ENCODE measurements around the gene SEC24B. TPM values are rescaled to one million over a fixed set of nuclear protein-coding genes. Genes with fewer than 3 reads are reported as not detected.

Gene SEC24B
- total RNA-seq: 29.9 and 30.3 TPM in 2 replicates

- intact Hi-C loops (cut with micrococcal nuclease): loop anchor here (1.0 to 10.0 kb wide), 13 partner anchors 23 to 1501 kb away; partner anchors contain the start of genes CASP6, CYP2U1, GAR1 and HADH
Observed at GRCh38 chr4:109433205-109434006, at the start of gene SEC24B. Gene SEC24B, plus strand, starts transcription at chr4:109433815. Its CDS starts 55 bp downstream, at chr4:109433870.

GRCh38 chr4:109383823-109384222 is 49.8 kb upstream of the SEC24B start:
- intact Hi-C loops (cut with micrococcal nuclease): no loop called here

GRCh38 chr4:109385260-109385659 is 48.4 kb upstream of the SEC24B start:
- intact Hi-C loops (cut with micrococcal nuclease): loop anchor here (5.0 kb wide), 1 partner anchor 78 kb away; no protein-coding TSS in a partner anchor

DNA sequence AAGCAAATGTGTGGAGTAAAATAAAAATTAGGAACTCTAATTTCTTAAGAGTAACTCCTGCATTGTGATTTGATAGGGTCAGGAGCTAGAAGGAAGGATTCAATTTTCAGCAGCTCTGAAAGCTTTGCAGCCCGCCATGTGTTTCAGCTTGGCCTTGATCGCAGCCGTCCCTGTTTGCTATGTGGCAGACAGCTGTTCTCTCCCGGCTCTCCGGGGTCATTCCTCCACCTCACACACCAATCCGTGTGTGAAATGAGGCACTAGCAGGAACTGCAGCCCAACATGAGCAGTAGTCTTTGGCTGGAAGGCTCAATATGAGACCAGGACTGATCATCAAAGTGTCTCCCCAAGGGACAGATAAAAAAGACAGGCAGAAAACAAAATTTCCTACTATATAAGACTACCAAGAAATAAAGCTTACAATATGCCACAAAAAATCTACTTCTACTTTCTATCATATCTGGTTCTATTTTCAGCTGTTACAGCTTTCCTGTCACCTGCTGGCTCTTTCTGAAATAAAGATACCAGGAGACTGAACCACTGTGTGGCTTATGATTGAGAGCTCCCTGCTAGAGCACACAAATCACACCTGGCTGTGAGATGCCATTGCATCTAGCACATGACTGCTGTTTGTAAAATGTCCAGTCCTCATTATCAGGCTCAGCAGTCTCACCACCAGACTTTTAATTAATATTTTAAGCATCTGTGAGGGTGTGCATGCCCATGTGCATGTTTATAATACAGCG is 44.1 kb upstream of the SEC24B start:
- intact Hi-C loops (cut with micrococcal nuclease): loop anchor here (5.0 kb wide), 1 partner anchor 82 kb away; no protein-coding TSS in a partner anchor

GRCh38 chr4:109390115-109390768 is 43.4 kb upstream of the SEC24B start:
- intact Hi-C loops (cut with micrococcal nuclease): no loop called here

DNA sequence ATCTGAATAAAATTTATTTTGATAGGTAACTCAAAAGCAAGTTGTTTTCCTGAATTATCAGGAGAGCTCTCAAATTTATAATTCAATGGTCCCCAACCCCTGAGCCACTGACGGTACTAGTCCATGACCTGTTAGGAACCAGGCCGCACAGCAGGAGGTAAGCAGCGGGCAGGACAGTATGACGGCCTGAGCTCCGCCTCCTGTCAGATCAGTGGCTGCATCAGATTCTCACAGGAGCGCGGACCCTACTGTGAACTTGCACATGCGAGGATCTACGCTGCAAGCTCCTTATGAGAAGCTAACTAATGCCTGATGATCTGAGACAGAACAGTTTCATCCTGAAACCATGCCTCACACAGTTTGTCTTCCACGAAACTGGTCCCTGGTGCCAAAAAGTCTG is 37.9 kb upstream of the SEC24B start:
- intact Hi-C loops (cut with micrococcal nuclease): no loop called here

DNA sequence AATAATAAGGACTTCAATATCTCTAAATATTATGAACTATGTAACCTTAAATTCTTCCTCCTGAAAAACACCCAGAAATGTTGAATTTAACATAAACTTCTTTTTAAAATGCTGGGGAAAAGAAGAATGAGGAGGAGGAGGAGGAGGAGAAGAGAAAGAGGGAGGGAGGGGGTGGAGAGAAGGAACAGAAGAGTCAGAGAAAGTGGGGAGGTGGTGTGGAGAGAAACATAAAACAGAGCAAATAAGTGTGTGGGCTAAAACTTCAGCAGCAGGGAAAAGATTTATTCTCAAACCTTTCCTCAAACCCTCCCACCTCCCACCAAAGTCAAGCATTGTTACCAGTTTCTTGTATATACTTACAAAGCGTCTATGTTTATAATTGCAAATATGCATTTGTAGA is 34.7 kb upstream of the SEC24B start:
- intact Hi-C loops (cut with micrococcal nuclease): no loop called here

DNA sequence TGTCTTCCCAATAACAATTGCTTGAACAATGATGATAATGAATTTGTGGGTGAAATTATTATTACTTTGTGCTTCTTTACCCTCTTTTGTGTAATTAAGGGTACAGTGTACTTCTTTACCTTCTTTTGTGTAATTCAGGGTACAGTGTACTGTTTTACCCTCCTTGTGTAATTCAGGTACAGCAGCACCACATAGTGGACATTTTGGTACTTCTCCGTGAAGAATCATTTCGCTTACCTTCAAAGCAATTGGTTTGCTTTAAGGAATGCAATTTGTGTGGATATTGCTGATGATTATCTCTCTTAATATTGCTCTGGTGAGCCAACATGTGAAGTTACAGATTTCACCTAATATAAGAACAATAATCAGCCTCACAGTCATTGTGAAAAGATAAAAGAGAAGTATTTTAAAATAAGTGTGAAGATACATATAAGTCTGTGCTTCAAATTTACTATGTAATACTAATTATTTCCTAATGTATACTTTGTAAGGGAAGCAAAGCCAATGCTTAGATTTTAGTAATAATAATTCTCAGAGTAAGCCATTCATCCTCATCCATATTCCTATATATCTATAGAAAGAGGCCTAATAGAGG is 27.2 kb upstream of the SEC24B start:
- intact Hi-C loops (cut with micrococcal nuclease): loop anchor here (1.0 to 10.0 kb wide), 6 partner anchors 108 to 1388 kb away; no protein-coding TSS in a partner anchor

GRCh38 chr4:109407027-109407737 is 26.4 kb upstream of the SEC24B start:
- intact Hi-C loops (cut with micrococcal nuclease): loop anchor here (2.0 to 10.0 kb wide), 2 partner anchors 108 to 432 kb away; no protein-coding TSS in a partner anchor

DNA sequence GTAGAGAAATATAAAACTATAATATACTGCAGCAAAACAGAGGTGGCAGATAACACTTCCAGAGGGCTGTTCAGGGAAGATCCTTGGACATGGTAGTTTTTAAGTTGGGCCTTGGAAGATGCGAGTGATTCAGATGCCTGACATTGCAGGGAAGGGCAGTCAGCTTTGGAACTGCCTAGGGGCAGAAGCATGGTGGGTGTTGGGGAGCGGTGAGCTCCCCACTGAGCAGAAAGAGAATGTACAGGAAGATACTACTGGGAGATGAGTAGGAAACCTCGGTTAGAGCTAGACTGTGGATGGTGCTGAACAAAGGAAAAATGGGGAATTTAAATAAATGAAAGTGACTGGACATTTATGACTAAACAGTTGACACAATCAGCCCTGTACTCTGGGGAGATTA is 24.9 kb upstream of the SEC24B start:
- intact Hi-C loops (cut with micrococcal nuclease): loop anchor here (10.0 kb wide), 1 partner anchor 434 kb away; no protein-coding TSS in a partner anchor

GRCh38 chr4:109410226-109410625 is 23.4 kb upstream of the SEC24B start:
- intact Hi-C loops (cut with micrococcal nuclease): no loop called here

DNA sequence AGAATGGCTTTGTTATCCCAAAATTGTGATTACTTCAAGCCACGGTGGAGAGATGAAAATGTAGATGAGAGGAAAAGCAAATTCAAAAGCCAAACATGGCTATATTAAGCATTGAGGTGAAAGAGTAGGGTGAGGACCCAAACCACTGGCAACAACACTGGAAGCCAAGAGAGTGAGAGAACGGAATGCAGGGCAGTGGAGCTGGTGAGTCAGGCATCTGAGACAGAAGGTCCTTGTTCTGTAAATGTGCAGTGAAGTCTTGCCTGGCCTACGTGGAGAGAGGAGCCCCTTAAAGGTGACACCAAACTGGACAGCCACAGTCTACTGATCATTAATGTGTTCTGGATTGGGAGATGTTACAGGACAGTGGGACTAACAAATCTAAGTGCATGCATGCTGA is 22.8 kb upstream of the SEC24B start:
- intact Hi-C loops (cut with micrococcal nuclease): no loop called here

DNA sequence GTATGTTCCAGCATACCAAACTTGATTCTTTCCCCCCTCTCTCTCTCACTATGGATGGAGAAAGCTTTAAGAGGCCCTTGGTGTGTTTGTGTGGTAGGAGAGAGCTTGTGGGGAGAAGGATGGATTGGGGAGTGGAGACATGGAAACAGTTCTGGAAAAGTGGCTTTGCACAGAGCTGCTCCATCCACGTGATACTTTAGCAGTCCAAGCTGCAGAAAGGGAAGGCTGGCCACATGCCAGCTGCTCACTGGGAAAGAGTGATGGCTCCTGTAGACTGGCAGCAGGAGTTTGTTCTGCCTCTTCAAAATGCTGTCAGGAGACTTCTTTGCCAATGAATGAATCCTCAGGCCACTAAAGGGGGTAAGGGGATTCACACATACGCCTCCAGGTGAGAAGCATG is 21.7 kb upstream of the SEC24B start:
- intact Hi-C loops (cut with micrococcal nuclease): no loop called here

DNA sequence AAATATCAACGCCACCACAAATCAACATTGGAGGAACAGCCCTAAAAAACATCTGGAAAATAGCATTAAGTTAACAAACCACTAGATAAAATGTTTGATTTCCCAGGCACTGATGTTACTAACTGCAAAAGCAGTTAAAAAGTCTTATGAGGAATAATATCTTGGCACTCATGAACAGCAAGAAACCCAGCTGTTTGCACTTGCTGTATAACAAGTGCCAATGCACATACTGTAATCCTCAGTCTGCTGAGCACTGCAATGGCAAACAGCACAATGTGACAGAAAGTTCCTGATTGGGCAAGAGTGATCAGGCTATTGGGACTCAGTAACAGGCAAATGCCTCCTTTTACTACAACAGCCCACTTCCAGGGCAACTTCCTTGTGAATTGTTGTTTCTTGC is 20.8 kb upstream of the SEC24B start:
- intact Hi-C loops (cut with micrococcal nuclease): no loop called here

GRCh38 chr4:109414938-109415337 is 18.7 kb upstream of the SEC24B start:
- intact Hi-C loops (cut with micrococcal nuclease): no loop called here

DNA sequence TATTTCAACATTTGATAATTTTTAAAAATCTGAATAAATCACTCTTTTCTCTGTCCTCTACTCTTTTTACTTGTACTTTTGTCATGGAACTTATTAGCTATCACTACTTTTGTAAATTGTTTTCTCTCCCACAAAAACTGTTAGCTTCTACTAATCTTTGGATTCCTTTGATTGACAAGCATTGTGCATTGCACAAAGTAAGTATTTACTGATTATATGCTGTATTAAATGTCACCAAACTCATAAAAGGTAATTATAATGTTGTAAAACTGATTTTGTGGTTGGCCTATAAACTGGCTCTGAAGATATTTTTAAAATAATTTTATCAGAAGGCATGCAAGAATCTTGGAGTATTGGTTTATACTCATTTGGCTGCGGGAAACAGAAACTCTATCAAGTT is 15.0 kb upstream of the SEC24B start:
- intact Hi-C loops (cut with micrococcal nuclease): no loop called here

DNA sequence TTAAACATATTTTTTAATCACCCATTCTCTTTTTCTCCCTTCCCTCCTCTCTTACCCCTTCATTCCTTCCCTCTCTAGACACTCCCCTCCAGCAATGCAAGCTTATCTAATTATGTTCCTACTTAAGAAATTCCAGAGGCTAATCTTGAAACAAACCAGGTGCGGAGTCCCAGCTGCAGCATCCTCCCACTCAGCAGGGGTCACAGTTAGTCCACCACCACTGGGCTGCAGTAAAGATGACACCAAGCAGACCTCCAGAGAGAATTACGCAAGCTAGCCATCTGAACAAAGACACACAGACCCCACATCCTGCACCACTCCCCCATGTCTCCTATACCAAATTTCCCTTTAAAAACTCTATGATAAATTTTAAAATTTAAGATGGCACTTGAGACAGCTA is 13.9 kb upstream of the SEC24B start:
- intact Hi-C loops (cut with micrococcal nuclease): no loop called here

DNA sequence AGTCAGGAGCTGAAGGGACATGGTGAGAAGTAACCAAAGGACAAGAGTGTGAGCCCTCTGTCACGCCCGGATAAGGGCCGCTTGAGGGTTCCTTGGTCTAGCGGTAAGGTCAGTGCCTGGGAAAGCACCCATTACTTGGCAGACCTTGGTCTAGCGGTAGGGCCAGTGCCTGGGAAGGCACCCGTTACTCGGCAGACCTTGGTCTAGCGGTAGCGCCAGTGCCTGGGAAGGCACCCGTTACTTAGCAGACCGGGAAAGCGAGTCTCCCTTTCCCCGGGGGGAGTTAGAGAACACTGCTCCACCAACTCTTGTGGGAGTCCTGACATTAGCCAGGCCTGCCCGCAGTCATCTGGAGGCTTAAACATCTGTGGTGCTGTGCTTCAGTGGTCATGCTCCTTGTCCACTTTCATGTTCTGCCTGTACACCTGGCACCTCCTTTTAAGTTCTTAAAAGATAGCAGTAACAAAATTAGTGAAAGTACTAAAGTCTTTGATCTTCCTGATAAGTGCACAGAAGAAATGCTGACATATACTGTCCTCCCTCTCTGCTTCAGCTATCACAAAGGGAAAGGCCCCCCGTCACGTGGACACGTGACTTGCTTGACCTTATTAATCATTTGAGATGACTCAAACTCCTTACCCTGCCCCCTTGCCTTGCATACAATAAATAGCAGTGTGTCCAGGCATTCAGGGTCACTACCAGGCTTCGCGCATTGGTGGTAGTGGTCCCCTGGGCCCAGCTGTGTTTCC is 9.3 kb upstream of the SEC24B start:
- intact Hi-C loops (cut with micrococcal nuclease): no loop called here

GRCh38 chr4:109425405-109425804 is 8.2 kb upstream of the SEC24B start:
- intact Hi-C loops (cut with micrococcal nuclease): no loop called here

DNA sequence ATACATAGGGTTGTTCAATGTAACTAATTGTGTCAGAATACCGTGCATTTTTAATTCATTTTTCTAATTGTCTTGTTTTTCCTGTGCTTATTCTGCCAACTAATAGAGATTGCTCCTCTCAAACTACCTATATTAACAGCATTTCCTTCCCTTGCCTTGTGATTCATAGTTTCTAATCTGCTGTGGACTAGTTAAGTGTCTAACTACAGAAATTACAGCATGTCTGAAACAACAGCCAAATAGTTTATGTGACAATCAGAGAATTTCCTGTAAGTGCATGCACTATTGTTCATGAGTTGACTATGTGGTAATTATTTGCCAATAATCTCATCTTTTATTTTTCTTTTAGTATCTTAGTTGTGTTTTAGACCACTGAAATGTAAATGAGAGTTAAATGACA is 4.1 kb upstream of the SEC24B start:
- intact Hi-C loops (cut with micrococcal nuclease): no loop called here
